ENCODE results near the gene ARMC8.

The ARMC8 gene

GRCh38 chr3:138328341-138328740, 141.2 kb downstream of the ARMC8 start:
- TF ChIP-seq CTCF (IDR thresholded peaks at IDR 0.05; ENCODE audit: extremely low read depth, insufficient read depth, missing control alignments), result no peak
- in situ Hi-C loops (cut with MboI; ENCODE audit: low pct_unique_long_range_greater_than_20kb, low sequenced_read_pairs, unreplicated experiment), result no loop called here
- no peak for DNase-seq (ENCODE audit: low spot score)

- TF ChIP-seq CTCF (IDR thresholded peaks at IDR 0.05; ENCODE audit: extremely low read depth, insufficient read depth, missing control alignments), result peak; percentile 77
- peak; percentile 83 for DNase-seq (ENCODE audit: low spot score)
- in situ Hi-C loops (cut with MboI; ENCODE audit: low pct_unique_long_range_greater_than_20kb, low sequenced_read_pairs, unreplicated experiment), result no loop called here
These were observed 142.3 kb downstream of the ARMC8 start, which contains the start of gene NME9 for GRCh38 chr3:138329127-138329983. NME9 (minus strand) TSS chr3:138329851; CDS start chr3:138329335, 516 bp downstream.

- TF ChIP-seq CTCF (IDR thresholded peaks at IDR 0.05; ENCODE audit: extremely low read depth, insufficient read depth, missing control alignments), result no peak
- DNase-seq (ENCODE audit: low spot score), result no peak
- in situ Hi-C loops (cut with MboI; ENCODE audit: low pct_unique_long_range_greater_than_20kb, low sequenced_read_pairs, unreplicated experiment), result no loop called here
These were observed 142.8 kb downstream of the ARMC8 start for GRCh38 chr3:138329984-138330293.

- no peak for DNase-seq (ENCODE audit: low spot score)
- in situ Hi-C loops (cut with MboI; ENCODE audit: low pct_unique_long_range_greater_than_20kb, low sequenced_read_pairs, unreplicated experiment), result no loop called here
- no peak for TF ChIP-seq CTCF (IDR thresholded peaks at IDR 0.05; ENCODE audit: extremely low read depth, insufficient read depth, missing control alignments)
These were observed 144.2 kb downstream of the ARMC8 start for GRCh38 chr3:138331143-138331894.

GRCh38 chr3:138332472-138333073, 145.5 kb downstream of the ARMC8 start:
- peak; percentile 44 for TF ChIP-seq CTCF (IDR thresholded peaks at IDR 0.05; ENCODE audit: extremely low read depth, insufficient read depth, missing control alignments)
- in situ Hi-C loops (cut with MboI; ENCODE audit: low pct_unique_long_range_greater_than_20kb, low sequenced_read_pairs, unreplicated experiment), result no loop called here
- peak; percentile 62 for DNase-seq (ENCODE audit: low spot score)

GRCh38 chr3:138334608-138335007, 147.5 kb downstream of the ARMC8 start:
- TF ChIP-seq CTCF (IDR thresholded peaks at IDR 0.05; ENCODE audit: extremely low read depth, insufficient read depth, missing control alignments), result no peak
- no peak for DNase-seq (ENCODE audit: low spot score)
- in situ Hi-C loops (cut with MboI; ENCODE audit: low pct_unique_long_range_greater_than_20kb, low sequenced_read_pairs, unreplicated experiment), result no loop called here
